ENCODE results near the gene RTTN. TPM values are rescaled to one million over a fixed set of nuclear protein-coding genes. Genes with fewer than 3 reads are reported as not detected.

RTTN gene
- total and polyA plus RNA-seq, 2 donors from 2014 or later = 6.3 to 12.3 TPM

DNA sequence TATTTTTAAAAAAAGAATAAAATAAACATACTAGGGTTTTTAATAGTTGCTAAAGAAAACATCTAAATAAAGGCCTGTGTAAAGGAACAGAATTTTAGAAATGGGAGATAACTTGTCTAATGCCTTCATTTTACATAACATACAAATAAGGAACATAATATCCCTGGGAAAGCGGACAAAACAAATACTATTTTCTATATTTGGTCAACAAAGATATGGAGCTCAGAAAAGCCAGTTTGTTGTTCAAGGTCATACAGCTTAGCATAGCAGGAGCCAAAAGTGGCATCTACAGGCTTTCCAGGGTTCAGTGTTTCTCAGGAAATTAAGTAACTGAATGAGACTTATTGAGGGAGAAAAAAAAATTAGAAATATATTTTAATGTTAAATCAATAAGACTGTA lies 184.4 kb downstream of the RTTN start:
- H3K4me3 ChIP-seq (ENCODE audit: low read length in 3 of 3) = no peak overlapping the region
- DNase-seq (no peak), FAIRE-seq (no peak)
- H3K9ac ChIP-seq (ENCODE audit: low read length in 3 of 3) = no peak overlapping the region
- intact Hi-C loops (cut with DNase I) = no loop called here
- H3K27me3 ChIP-seq (ENCODE audit: control insufficient read depth, insufficient read depth, low read length) = no peaks in the 10 kb centered on the region
- H3K4me1 ChIP-seq (ENCODE audit: control insufficient read depth in 2 of 3, insufficient read depth in 2 of 3, low read depth in 1 of 3, low read length in 3 of 3) = no peaks in the 10 kb centered on the region
- H3K27ac ChIP-seq (ENCODE audit: low read depth in 2 of 2, low read length in 2 of 2) = no peak overlapping the region
- H3K36me3 ChIP-seq (ENCODE audit: control insufficient read depth in 2 of 3, insufficient read depth in 3 of 3, low read length in 3 of 3) = peaks cover 6 to 21% (median 11%) of the 10 kb centered on the region in 3 donors
- TF ChIP-seq, protein P1, sequence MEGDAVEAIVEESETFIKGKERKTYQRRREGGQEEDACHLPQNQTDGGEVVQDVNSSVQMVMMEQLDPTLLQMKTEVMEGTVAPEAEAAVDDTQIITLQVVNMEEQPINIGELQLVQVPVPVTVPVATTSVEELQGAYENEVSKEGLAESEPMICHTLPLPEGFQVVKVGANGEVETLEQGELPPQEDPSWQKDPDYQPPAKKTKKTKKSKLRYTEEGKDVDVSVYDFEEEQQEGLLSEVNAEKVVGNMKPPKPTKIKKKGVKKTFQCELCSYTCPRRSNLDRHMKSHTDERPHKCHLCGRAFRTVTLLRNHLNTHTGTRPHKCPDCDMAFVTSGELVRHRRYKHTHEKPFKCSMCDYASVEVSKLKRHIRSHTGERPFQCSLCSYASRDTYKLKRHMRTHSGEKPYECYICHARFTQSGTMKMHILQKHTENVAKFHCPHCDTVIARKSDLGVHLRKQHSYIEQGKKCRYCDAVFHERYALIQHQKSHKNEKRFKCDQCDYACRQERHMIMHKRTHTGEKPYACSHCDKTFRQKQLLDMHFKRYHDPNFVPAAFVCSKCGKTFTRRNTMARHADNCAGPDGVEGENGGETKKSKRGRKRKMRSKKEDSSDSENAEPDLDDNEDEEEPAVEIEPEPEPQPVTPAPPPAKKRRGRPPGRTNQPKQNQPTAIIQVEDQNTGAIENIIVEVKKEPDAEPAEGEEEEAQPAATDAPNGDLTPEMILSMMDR (IDR thresholded peaks at IDR 0.05; ENCODE audit: borderline replicate concordance, extremely low read depth, insufficient read depth) = no peak
- no peaks in the 10 kb centered on the region for H3K9me3 ChIP-seq (ENCODE audit: control insufficient read depth in 2 of 3, insufficient read depth in 1 of 3, low read length in 3 of 3)

DNA sequence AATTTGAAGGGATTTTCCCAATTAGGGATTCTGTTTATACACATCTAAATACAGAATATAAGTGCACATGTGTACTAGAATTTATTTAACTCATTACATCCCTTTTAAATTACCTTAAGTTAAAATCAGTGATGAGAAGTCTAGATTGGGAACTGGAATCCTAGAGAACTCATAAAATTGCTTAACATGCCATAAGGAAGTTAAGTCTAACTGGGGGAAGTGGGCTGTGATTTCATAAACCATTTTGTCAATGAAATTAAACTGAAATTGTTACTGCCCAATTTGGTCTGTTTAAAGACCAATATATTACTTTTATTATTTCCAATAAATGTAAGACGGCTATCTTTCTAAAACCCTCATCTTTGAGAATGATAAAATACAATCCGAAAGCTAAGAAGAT lies 185.5 kb downstream of the RTTN start:
- TF ChIP-seq, protein P1 (IDR thresholded peaks at IDR 0.05; ENCODE audit: borderline replicate concordance, extremely low read depth, insufficient read depth) = no peak
- no peaks in the 10 kb centered on the region for H3K27me3 ChIP-seq (ENCODE audit: control insufficient read depth, insufficient read depth, low read length)
- H3K9ac ChIP-seq (ENCODE audit: low read length in 3 of 3) = no peak overlapping the region
- H3K4me1 ChIP-seq (ENCODE audit: control insufficient read depth in 2 of 3, insufficient read depth in 2 of 3, low read depth in 1 of 3, low read length in 3 of 3) = no peaks in the 10 kb centered on the region
- DNase-seq (no peak), FAIRE-seq (no peak)
- intact Hi-C loops (cut with DNase I) = no loop called here
- no peaks in the 10 kb centered on the region for H3K9me3 ChIP-seq (ENCODE audit: control insufficient read depth in 2 of 3, insufficient read depth in 1 of 3, low read length in 3 of 3)
- H3K4me3 ChIP-seq (ENCODE audit: low read length in 3 of 3) = no peak overlapping the region
- no peak overlapping the region for H3K27ac ChIP-seq (ENCODE audit: low read depth in 2 of 2, low read length in 2 of 2)
- H3K36me3 ChIP-seq (ENCODE audit: control insufficient read depth in 2 of 3, insufficient read depth in 3 of 3, low read length in 3 of 3) = peaks cover 6 to 21% (median 10%) of the 10 kb centered on the region in 3 donors

- no peak overlapping the region for H3K9ac ChIP-seq (ENCODE audit: low read length in 3 of 3)
- H3K27ac ChIP-seq (ENCODE audit: low read depth in 2 of 2, low read length in 2 of 2) = no peak overlapping the region
- no peaks in the 10 kb centered on the region for H3K9me3 ChIP-seq (ENCODE audit: control insufficient read depth in 2 of 3, insufficient read depth in 1 of 3, low read length in 3 of 3)
- H3K4me1 ChIP-seq (ENCODE audit: control insufficient read depth in 2 of 3, insufficient read depth in 2 of 3, low read depth in 1 of 3, low read length in 3 of 3) = no peaks in the 10 kb centered on the region
- DNase-seq (no peak), FAIRE-seq (no peak)
- no peaks in the 10 kb centered on the region for H3K27me3 ChIP-seq (ENCODE audit: control insufficient read depth, insufficient read depth, low read length)
- H3K4me3 ChIP-seq (ENCODE audit: low read length in 3 of 3) = no peak overlapping the region
- intact Hi-C loops (cut with DNase I) = no loop called here
- TF ChIP-seq, protein P1 (IDR thresholded peaks at IDR 0.05; ENCODE audit: borderline replicate concordance, extremely low read depth, insufficient read depth) = no peak
- peaks cover 3 to 21% (median 6%) of the 10 kb centered on the region in 3 donors for H3K36me3 ChIP-seq (ENCODE audit: control insufficient read depth in 2 of 3, insufficient read depth in 3 of 3, low read length in 3 of 3)
Observed at GRCh38 chr18:70019136-70019535, 186.4 kb downstream of the RTTN start.

DNA sequence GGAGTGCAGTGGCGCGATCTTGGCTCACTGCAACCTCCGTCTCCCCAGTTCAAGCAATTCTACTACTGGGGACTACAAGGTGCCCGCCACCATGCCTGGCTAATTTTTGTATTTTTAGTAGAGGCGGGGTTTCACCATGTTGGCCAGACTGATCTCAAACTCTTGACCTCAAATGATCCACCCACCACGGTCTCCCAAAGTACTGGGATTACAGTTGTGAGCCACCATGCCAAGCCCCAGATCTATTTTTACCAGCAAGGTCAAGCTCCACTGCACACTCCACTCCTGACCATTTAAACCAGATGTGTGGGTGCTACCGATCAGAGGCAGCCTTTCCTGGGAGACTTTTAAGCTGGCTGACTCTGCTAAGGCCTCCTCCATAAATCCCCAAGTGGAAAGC lies 190.4 kb downstream of the RTTN start:
- H3K9me3 ChIP-seq (ENCODE audit: control insufficient read depth in 2 of 3, insufficient read depth in 1 of 3, low read length in 3 of 3) = no peaks in the 10 kb centered on the region
- FAIRE-seq (no peak), DNase-seq (no peak)
- TF ChIP-seq, protein P1 (IDR thresholded peaks at IDR 0.05; ENCODE audit: borderline replicate concordance, extremely low read depth, insufficient read depth) = no peak
- no peaks in the 10 kb centered on the region for H3K4me1 ChIP-seq (ENCODE audit: control insufficient read depth in 2 of 3, insufficient read depth in 2 of 3, low read depth in 1 of 3, low read length in 3 of 3)
- H3K27ac ChIP-seq (ENCODE audit: low read depth in 2 of 2, low read length in 2 of 2) = no peak overlapping the region
- no peak overlapping the region for H3K4me3 ChIP-seq (ENCODE audit: low read length in 3 of 3)
- H3K27me3 ChIP-seq (ENCODE audit: control insufficient read depth, insufficient read depth, low read length) = no peaks in the 10 kb centered on the region
- H3K9ac ChIP-seq (ENCODE audit: low read length in 3 of 3) = no peak overlapping the region
- intact Hi-C loops (cut with DNase I) = no loop called here
- peaks cover 0 to 12% (median 0%) of the 10 kb centered on the region in 3 donors for H3K36me3 ChIP-seq (ENCODE audit: control insufficient read depth in 2 of 3, insufficient read depth in 3 of 3, low read length in 3 of 3)

Measured in kidney (tissue), 14 donors.